ENCODE data around the gene DLEC1. TPM values are rescaled to one million over a fixed set of nuclear protein-coding genes. Genes with fewer than 3 reads are reported as not detected.
A peak's percentile ranks its signal among the peaks of the same experiment; 100 is the strongest.

The DLEC1 gene
- total RNA-seq, 2 donors from 2014 or later: 0.52 to 0.56 TPM

DNA sequence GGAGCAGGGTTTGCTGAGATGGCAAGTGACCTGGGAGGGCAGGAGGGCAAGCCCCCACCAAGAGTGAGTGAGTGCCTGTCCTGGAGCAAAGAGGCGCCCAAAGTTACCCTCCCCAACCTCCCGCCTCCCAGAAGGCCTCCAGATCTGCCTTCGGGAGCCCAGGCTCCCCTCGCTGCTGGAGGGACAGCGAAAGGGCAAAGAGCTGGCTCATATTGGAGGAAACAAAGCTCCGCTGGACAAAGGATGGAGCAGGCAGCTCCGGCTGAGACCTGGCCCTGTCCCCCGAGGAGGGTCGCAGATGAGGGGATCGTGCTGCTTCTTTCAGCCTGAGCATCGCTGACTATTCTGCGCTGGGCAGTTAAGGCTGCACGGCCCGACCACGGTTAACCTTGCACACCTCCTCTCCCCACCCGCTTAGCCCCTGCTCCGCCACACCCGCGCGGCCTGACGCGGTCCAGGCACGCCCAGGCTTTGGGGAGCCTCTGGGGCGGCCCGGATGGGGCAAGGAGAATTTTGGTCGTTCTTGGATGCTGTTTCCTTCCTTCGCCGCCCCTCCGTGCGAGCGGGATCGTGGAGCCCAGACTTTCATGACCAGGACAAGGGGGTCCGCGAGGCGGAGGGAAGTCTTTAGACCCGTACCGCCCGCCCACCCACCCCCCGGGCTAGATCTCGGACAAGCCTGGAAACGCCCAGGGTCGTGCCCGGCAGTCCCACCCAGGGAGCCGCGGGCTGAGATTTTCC is 10.2 kb upstream of the DLEC1 start:
- peaks cover 5% of the 10 kb centered on the region for H3K27me3 ChIP-seq
- TF ChIP-seq, protein P1, sequence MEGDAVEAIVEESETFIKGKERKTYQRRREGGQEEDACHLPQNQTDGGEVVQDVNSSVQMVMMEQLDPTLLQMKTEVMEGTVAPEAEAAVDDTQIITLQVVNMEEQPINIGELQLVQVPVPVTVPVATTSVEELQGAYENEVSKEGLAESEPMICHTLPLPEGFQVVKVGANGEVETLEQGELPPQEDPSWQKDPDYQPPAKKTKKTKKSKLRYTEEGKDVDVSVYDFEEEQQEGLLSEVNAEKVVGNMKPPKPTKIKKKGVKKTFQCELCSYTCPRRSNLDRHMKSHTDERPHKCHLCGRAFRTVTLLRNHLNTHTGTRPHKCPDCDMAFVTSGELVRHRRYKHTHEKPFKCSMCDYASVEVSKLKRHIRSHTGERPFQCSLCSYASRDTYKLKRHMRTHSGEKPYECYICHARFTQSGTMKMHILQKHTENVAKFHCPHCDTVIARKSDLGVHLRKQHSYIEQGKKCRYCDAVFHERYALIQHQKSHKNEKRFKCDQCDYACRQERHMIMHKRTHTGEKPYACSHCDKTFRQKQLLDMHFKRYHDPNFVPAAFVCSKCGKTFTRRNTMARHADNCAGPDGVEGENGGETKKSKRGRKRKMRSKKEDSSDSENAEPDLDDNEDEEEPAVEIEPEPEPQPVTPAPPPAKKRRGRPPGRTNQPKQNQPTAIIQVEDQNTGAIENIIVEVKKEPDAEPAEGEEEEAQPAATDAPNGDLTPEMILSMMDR (IDR thresholded peaks at IDR 0.05): no peak
- peak; percentile 37 for DNase-seq
- H3K36me3 ChIP-seq: no peaks in the 10 kb centered on the region
- H3K4me3 ChIP-seq: peak overlapping the region; percentile 62
- peaks cover 12% of the 10 kb centered on the region for H3K4me1 ChIP-seq
- H3K9ac ChIP-seq (ENCODE audit: low read depth in 2 of 2, low read length in 2 of 2): peak overlapping the region; percentile 6 to 78
- no peaks in the 10 kb centered on the region for H3K9me3 ChIP-seq
- peak overlapping the region; percentile 46 for H3K27ac ChIP-seq
- intact Hi-C loops (cut with DNase I): no loop called here

DNA sequence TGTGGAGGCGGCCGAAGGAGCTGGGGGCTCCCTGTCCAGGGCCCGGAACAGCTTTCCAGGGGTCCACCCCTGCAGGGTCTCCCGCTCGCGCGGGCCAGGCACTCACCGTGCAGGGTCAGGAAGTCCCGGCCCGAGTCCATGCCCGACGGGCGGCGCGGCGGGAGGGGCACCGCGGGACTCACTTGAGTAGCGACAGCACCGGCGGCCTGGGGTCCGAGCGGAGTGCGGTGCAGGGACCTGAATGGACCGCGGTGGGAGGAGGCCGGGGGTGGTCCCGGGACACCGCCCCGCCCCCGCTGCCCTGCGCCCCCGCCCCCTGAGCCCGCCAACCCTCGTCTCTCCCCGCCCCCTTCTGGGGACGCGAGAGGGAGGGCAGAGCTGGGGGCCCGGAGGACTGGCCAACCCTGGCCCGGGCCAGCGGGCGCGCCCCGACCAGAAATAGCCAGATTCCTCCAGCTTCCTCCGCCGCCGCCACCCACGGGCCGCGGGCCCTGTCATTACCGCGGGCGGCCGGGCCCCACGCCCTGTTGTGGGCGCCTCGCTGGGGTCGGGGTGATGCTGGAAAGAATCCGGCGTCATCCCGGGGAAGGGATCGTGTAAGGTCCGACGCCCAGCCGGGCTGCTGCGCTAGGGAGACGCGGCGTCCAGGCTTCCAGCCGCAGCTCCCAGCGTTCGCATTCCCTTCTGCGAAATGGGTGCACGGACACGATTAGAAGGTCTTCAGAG is 9.4 kb upstream of the DLEC1 start, which contains the start of gene PLCD1:
Gene PLCD1, minus strand, starts transcription at position 243 of the 726 bp plus-strand sequence. Its CDS starts 103 bp downstream, at position 140.
- H3K27ac ChIP-seq: peak within 1 kb of the TSS; percentile 46
- DNase-seq: peak; percentile 80
- peaks cover 5% of the 10 kb centered on the region for H3K27me3 ChIP-seq
- TF ChIP-seq, protein P1 (IDR thresholded peaks at IDR 0.05): no peak
- H3K36me3 ChIP-seq: no peaks in the 10 kb centered on the region
- peak within 1 kb of the TSS; percentile 62 for H3K4me3 ChIP-seq
- no peaks in the 10 kb centered on the region for H3K9me3 ChIP-seq
- peak within 1 kb of the TSS; percentile 73 to 78 for H3K9ac ChIP-seq (ENCODE audit: low read depth in 2 of 2, low read length in 2 of 2)
- intact Hi-C loops (cut with DNase I): no loop called here
- H3K4me1 ChIP-seq: peaks cover 12% of the 10 kb centered on the region

GRCh38 chr3:38030126-38031021 is 8.6 kb upstream of the DLEC1 start:
- DNase-seq: no peak

GRCh38 chr3:38031022-38031994 is 7.7 kb upstream of the DLEC1 start:
- H3K27ac ChIP-seq: no peak overlapping the region
- peak overlapping the region in 1 of 2 donors; percentile 4 for H3K9ac ChIP-seq (ENCODE audit: low read depth in 2 of 2, low read length in 2 of 2)
- peak; percentile 84 for DNase-seq
- H3K4me3 ChIP-seq: no peak overlapping the region
- intact Hi-C loops (cut with DNase I): no loop called here
- peaks cover 6% of the 10 kb centered on the region for H3K4me1 ChIP-seq
- TF ChIP-seq, protein P1 (IDR thresholded peaks at IDR 0.05): no peak
- H3K27me3 ChIP-seq: peaks cover 5% of the 10 kb centered on the region
- no peaks in the 10 kb centered on the region for H3K9me3 ChIP-seq
- H3K36me3 ChIP-seq: no peaks in the 10 kb centered on the region

More at GRCh38 chr3:38030126-38031021, 8.6 kb upstream of the DLEC1 start:
- TF ChIP-seq, protein P1 (IDR thresholded peaks at IDR 0.05): no peak
- Histone ChIP-seq H3K36me3 (no peaks in the 10 kb centered on the region), H3K4me1 (peaks cover 11% of the 10 kb centered on the region), H3K4me3 (peak overlapping the region; percentile 62), H3K27me3 (peaks cover 5% of the 10 kb centered on the region), H3K27ac (peak overlapping the region; percentile 46), H3K9me3 (no peaks in the 10 kb centered on the region), H3K9ac (ENCODE audit: low read depth in 2 of 2, low read length in 2 of 2) (peak overlapping the region; percentile 73 to 78)
- intact Hi-C loops (cut with DNase I): no loop called here
